HCT116 (cell line): ENCODE results near the gene DHRS7. TPM values are rescaled to one million over a fixed set of nuclear protein-coding genes. Genes with fewer than 3 reads are reported as not detected.
A peak's percentile ranks its signal among the peaks of the same experiment; 100 is the strongest.

Source experiments
- ATAC-seq: fragments of 200-7000 bp; cut with Tn5 transposase; 2 replicates; pipeline ENCODE4 v1.9.1; 2020; ENCODE audit warnings: mild to moderate bottlenecking, moderate library complexity
- BruUV-seq: library from RNA; stranded (reverse); fragments of 400-500 nt; replicated peaks from 2 replicates; lab custom pipeline; 2021; lab: Mats Ljungman, UMichigan
- CTCF ChIA-PET: fragments of 300-600 bp; sonication (Branson Sonifier 250); formaldehyde crosslinking; loops from one replicate; lab custom pipeline; 2021; ENCODE audit warnings: antibody characterized with exemption; lab: Charles Lee
- POLR2A ChIA-PET: fragments of 300-600, 350-600 bp; sonication (Branson Sonifier 250); formaldehyde crosslinking; loops from one replicate; lab custom pipeline; 2021; ENCODE audit warnings: antibody characterized with exemption; lab: Charles Lee
- RAD21 ChIA-PET, 2 experiments: fragments of 300-600 bp; sonication (Branson Sonifier 250); formaldehyde crosslinking; loops; one replicate each; lab custom pipeline; 2023; ENCODE audit warnings: low total read pairs in 2 of 2; ENCODE audit not compliant: uncharacterized antibody in 2 of 2, unreplicated experiment in 2 of 2, low non-redundant PET in 1 of 2; lab: Charles Lee
- DNase-seq: peaks from one replicate; pipeline ENCODE4 v3.0.0-alpha.2; 2010; ENCODE audit warnings: low read depth, low spot score
- H2AFZ ChIP-seq: fragments of 200-600 bp; shearing (Covaris generic), sonication (generic); 2 replicates; pipeline ENCODE4 v1.6.1; 2017; ENCODE audit warnings: low read depth, mixed run types, mixed read lengths, antibody characterized with exemption, low read length; ENCODE audit not compliant: poor library complexity, severe bottlenecking
- H3K27ac ChIP-seq: 2 replicates; pipeline ENCODE4 v1.5.1; 2012; ENCODE audit warnings: low read depth, low read length
- H3K27me3 ChIP-seq: fragments of 200-600 bp; sonication (generic); 2 replicates; pipeline ENCODE4 v1.6.1; 2016; ENCODE audit warnings: mixed run types, low read length, mixed read lengths; ENCODE audit not compliant: insufficient read depth
- H3K36me3 ChIP-seq, 2 experiments: fragments of 200-500 bp in 1 of 2; fragments of 200-600 bp in 1 of 2; sonication (Bioruptor generic) in 1 of 2; sonication (generic) in 1 of 2; 2 replicates each; pipeline versions ENCODE4 v1.5.1 to v1.6.1; 2014 to 2016; ENCODE audit warnings: low read length in 2 of 2, inconsistent platforms in 1 of 2, mixed read lengths in 1 of 2, mixed run types in 1 of 2; ENCODE audit not compliant: insufficient read depth in 2 of 2, control insufficient read depth in 1 of 2
- H3K4me1 ChIP-seq, 2 experiments: fragments of 200-600 bp in 1 of 2; sonication (generic) in 1 of 2; 2 replicates each; pipeline versions ENCODE4 v1.5.1 to v1.6.1; 2012 to 2017; ENCODE audit warnings: low read length in 2 of 2, inconsistent platforms in 1 of 2, mild to moderate bottlenecking in 1 of 2, mixed read lengths in 1 of 2, mixed run types in 1 of 2, moderate library complexity in 1 of 2; ENCODE audit not compliant: insufficient read depth in 2 of 2, control insufficient read depth in 1 of 2
- H3K4me2 ChIP-seq: fragments of 200-600 bp; sonication (generic); 2 replicates; pipeline ENCODE4 v1.6.1; 2017; ENCODE audit warnings: mixed run types, low read length, mixed read lengths
- H3K4me3 ChIP-seq, 2 experiments: fragments of 200-600 bp in 1 of 2; sonication (generic) in 1 of 2; replicated peaks in 1 of 2; 2 replicates each; pipeline ENCODE4 v1.5.1; 2011 to 2016; ENCODE audit warnings: low read length in 2 of 2, control low read depth in 1 of 2, low read depth in 1 of 2, mild to moderate bottlenecking in 1 of 2, mixed read lengths in 1 of 2, mixed run types in 1 of 2
- H3K79me2 ChIP-seq: fragments of 200-600 bp; sonication (generic); 2 replicates; pipeline ENCODE4 v1.6.1; 2017; ENCODE audit warnings: mild to moderate bottlenecking, mixed run types, low read length, moderate library complexity, mixed read lengths; ENCODE audit not compliant: insufficient read depth
- H3K9ac ChIP-seq: fragments of 200-600 bp; sonication (generic); 2 replicates; pipeline ENCODE4 v1.6.1; 2016; ENCODE audit warnings: low read length, mixed read lengths
- H3K9me2 ChIP-seq: fragments of 200-600 bp; sonication (generic), shearing (Covaris generic); 2 replicates; pipeline ENCODE4 v1.6.1; 2017; ENCODE audit warnings: mixed run types, mild to moderate bottlenecking, moderate library complexity; ENCODE audit not compliant: insufficient read depth
- H3K9me3 ChIP-seq, 2 experiments: fragments of 200-500 bp in 1 of 2; fragments of 200-600 bp in 1 of 2; sonication (Bioruptor generic) in 1 of 2; sonication (generic) in 1 of 2; 2 replicates each; pipeline ENCODE4 v1.6.1; 2014 to 2017; ENCODE audit warnings: low read length in 2 of 2, mixed read lengths in 2 of 2, inconsistent platforms in 1 of 2, low read depth in 1 of 2, mild to moderate bottlenecking in 1 of 2, mixed run types in 1 of 2, moderate library complexity in 1 of 2; ENCODE audit not compliant: control insufficient read depth in 1 of 2, insufficient read depth in 1 of 2
- H4K20me1 ChIP-seq: fragments of 200-600 bp; sonication (generic), shearing (Covaris generic); 2 replicates; pipeline ENCODE4 v1.6.1; 2017; ENCODE audit warnings: mixed run types, mild to moderate bottlenecking, moderate library complexity; ENCODE audit not compliant: insufficient read depth
- CEBPB ChIP-seq: IDR thresholded peaks from 2 replicates; pipeline ENCODE4 v1.6.1; 2012; ENCODE audit warnings: low read depth
- EGR1 ChIP-seq: IDR thresholded peaks from 2 replicates; pipeline ENCODE4 v1.6.1; 2012; ENCODE audit warnings: low read depth
- EZH2 ChIP-seq: fragments of 200-600 bp; sonication (generic); IDR thresholded peaks from 2 replicates; pipeline ENCODE4 v1.6.1; 2017; ENCODE audit warnings: antibody characterized with exemption, mixed run types
- JUND ChIP-seq: IDR thresholded peaks from 2 replicates; pipeline ENCODE4 v1.6.1; 2012
- RAD21 ChIP-seq: IDR thresholded peaks from 2 replicates; pipeline ENCODE4 v1.6.1; 2012; ENCODE audit warnings: low read depth, mild to moderate bottlenecking
- SP1 ChIP-seq: IDR thresholded peaks from 2 replicates; pipeline ENCODE4 v1.6.1; 2012; ENCODE audit warnings: low read depth
- intact Hi-C: fragments of 100-400 bp; cut with micrococcal nuclease; formaldehyde crosslinking; loops from 2 replicates; pipeline ENCODE4 v1.10.0; 2022
- total RNA-seq: library from RNA; stranded (reverse); gene quantifications from one replicate; pipeline ENCODE4 v1.2.1, GENCODE V29; 2021; ENCODE audit not compliant: unreplicated experiment
- TF ChIP-seq, protein P1 (sequence below): IDR thresholded peaks from 2 replicates; pipeline ENCODE4 v1.6.1; 2012
- TF ChIP-seq, protein P2 (sequence below), 3 experiments: fragments of 200-600 bp in 1 of 3; sonication (generic) in 1 of 3; IDR thresholded peaks in 2 of 3; conservative IDR thresholded peaks in 1 of 3; 2 replicates each; pipeline ENCODE4 v1.5.1; 2012 to 2017; ENCODE audit warnings: low read depth in 2 of 3, low read length in 2 of 3, antibody characterized with exemption in 1 of 3, borderline replicate concordance in 1 of 3, control low read depth in 1 of 3, mild to moderate bottlenecking in 1 of 3, mixed read lengths in 1 of 3, mixed run types in 1 of 3, moderate library complexity in 1 of 3; ENCODE audit not compliant: insufficient read depth in 1 of 3

The DHRS7 gene
- total RNA-seq, 1 experiment from 2014 or later: 43.8 TPM

DNA sequence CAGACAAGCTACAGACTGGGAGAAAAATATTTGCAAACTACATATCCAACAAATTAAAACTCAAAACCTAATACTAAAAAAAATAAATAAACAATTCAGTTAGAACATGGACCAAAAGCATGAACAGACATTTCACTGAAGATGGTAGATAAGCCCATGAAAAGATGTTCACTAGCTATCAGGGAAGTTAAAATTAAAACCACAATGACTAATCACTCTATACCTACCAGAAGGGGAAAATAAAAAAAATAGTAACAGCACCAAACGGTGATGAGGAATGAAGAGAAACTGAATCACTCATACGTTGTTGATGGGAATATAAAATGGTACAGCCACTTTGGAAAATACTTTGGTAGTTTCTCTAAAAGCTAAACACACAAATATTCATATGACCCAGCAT lies 31.1 kb upstream of the DHRS7 start:
- Histone ChIP-seq H3K4me2 (no peak overlapping the region), H2AFZ (no peak overlapping the region), H3K9me3 (no peaks in the 10 kb centered on the region), H3K9me2 (no peaks in the 10 kb centered on the region), H3K4me3 (no peak overlapping the region), H3K27me3 (no peaks in the 10 kb centered on the region), H3K36me3 (no peaks in the 10 kb centered on the region), H3K9ac (no peak overlapping the region), H3K27ac (no peak overlapping the region), H4K20me1 (no peaks in the 10 kb centered on the region), H3K79me2 (no peaks in the 10 kb centered on the region), H3K4me1 (peaks cover 0 to 9% of the 10 kb centered on the region in 2 experiments; a peak in 1 of 4 replicates)
- POLR2A ChIA-PET: no interaction called here
- no peak for DNase-seq
- BruUV-seq: no TSS peak
- intact Hi-C loops: loop anchor here (10.0 kb wide), 1 partner anchor 139 kb away; no protein-coding TSS in a partner anchor
- TF ChIP-seq, protein P1, sequence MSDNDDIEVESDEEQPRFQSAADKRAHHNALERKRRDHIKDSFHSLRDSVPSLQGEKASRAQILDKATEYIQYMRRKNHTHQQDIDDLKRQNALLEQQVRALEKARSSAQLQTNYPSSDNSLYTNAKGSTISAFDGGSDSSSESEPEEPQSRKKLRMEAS: no peak
- TF ChIP-seq CEBPB: no peak
- no peak for TF ChIP-seq EZH2
- no peak for TF ChIP-seq EGR1
- no peak for ATAC-seq
- RAD21 ChIA-PET: no interaction called here
- CTCF ChIA-PET: no interaction called here

DNA sequence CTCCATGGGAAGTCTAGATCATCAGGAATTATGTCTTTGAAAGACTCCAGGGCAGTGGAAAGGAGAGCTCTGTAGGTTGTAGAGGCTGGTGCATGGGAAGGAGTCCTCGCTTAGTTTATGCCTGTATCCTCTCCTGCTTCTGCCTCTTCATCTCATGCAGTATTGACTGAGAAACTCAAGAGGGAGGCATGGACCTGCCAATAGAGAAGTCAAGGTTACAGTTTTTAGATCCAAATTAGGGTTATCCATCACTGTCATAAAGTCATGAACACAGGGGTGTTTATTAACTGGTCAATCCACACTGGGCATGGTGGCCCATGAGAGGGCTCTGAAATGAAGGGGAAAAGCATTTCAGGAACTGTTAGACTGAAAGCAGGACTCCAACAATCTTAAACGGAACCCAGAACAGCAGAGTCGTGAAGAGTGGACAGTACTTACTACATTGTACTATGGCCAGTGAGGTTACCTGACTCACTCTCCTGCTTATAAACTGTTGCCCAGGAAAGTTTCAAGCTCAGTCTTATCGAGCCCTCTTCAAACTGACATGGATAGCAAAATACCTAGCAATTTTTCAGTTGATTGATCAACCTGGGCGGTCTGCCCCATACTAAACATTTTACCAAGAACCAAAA lies 30.1 kb upstream of the DHRS7 start:
- no peak overlapping the region for H3K4me3 ChIP-seq
- no peak overlapping the region for H3K4me2 ChIP-seq
- ATAC-seq (no peak), DNase-seq (no peak)
- no peaks in the 10 kb centered on the region for H3K27me3 ChIP-seq
- ChIA-PET POLR2A (no interaction called here), RAD21 (no interaction called here), CTCF (no interaction called here)
- H3K4me1 ChIP-seq: peaks cover 0 to 9% of the 10 kb centered on the region in 2 experiments; a peak in 1 of 4 replicates
- intact Hi-C loops: loop anchor here (10.0 kb wide), 1 partner anchor 140 kb away; no protein-coding TSS in a partner anchor
- no peaks in the 10 kb centered on the region for H4K20me1 ChIP-seq
- no peak overlapping the region for H3K27ac ChIP-seq
- no TSS peak for BruUV-seq
- H2AFZ ChIP-seq: no peak overlapping the region
- H3K36me3 ChIP-seq: no peaks in the 10 kb centered on the region
- TF ChIP-seq JUND: no peak
- TF ChIP-seq SP1: no peak
- no peak for TF ChIP-seq CEBPB
- TF ChIP-seq, protein P2, sequence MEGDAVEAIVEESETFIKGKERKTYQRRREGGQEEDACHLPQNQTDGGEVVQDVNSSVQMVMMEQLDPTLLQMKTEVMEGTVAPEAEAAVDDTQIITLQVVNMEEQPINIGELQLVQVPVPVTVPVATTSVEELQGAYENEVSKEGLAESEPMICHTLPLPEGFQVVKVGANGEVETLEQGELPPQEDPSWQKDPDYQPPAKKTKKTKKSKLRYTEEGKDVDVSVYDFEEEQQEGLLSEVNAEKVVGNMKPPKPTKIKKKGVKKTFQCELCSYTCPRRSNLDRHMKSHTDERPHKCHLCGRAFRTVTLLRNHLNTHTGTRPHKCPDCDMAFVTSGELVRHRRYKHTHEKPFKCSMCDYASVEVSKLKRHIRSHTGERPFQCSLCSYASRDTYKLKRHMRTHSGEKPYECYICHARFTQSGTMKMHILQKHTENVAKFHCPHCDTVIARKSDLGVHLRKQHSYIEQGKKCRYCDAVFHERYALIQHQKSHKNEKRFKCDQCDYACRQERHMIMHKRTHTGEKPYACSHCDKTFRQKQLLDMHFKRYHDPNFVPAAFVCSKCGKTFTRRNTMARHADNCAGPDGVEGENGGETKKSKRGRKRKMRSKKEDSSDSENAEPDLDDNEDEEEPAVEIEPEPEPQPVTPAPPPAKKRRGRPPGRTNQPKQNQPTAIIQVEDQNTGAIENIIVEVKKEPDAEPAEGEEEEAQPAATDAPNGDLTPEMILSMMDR (IDR thresholded peaks at IDR 0.05 in 2 of 3, conservative IDR thresholded peaks at IDR 0.05 in 1 of 3; ENCODE audit: borderline replicate concordance in 1 of 3, insufficient read depth in 1 of 3, low read depth in 2 of 3, low read length in 2 of 3): peak in 1 of 3 experiments; percentile 7; a peak in 1 of 6 replicates
- peak; percentile 36; the same call in 1 of the 2 replicates for TF ChIP-seq RAD21
- no peaks in the 10 kb centered on the region for H3K9me3 ChIP-seq
- no peak overlapping the region for H3K9ac ChIP-seq
- H3K79me2 ChIP-seq: no peaks in the 10 kb centered on the region
- no peaks in the 10 kb centered on the region for H3K9me2 ChIP-seq
